Measurements from ENCODE around the gene A2ML1.
"Not testable (repeated sequence)": the region's sequence is repeated elsewhere in the genome, so short reads cannot be mapped to it uniquely, and the experiment has no call there.

Gene A2ML1

DNA sequence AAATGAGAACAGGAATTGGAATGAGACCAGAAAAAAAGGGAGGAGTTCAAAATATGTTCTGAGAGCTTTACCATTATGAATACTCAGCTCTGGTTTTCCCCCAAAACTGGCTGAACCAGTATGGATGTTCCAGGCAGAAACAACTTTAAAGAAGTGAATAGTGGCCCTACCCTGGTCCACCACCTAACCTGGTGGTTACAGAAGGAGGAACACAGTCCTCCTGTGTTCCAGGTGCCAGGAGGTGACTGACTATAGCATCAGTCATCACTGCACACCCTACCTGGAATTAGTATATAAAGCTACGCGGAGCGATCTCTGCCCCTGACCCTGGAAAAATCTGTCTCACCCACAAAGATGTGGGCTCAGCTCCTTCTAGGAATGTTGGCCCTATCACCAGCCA, at the start of gene A2ML1:
Gene A2ML1 (plus strand): TSS at position 324 of the 400 bp plus-strand sequence. CDS start 31 bp downstream, at position 355.
- in situ Hi-C loops (cut with MboI; ENCODE audit: low sequenced_read_pairs), result no loop called here

DNA sequence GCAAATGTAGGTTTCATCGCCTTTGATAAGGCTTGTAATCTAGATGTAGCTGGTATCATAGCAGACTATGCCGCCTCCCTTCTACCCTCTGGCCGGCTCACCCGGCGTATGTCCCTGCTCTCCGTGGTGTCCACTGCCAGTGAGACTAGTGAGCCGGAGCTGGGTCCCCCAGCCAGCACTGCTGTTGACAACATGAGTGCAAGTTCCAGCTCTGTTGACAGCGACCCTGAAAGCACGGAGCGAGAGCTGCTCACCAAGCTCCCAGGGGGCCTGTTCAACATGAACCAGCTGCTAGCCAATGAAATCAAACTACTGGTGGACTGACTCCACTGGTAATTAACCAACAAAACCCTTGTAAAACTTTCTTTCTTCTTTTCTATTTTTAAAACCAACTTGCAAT, 49.0 kb upstream of the A2ML1 start:
- in situ Hi-C loops (cut with MboI; ENCODE audit: low sequenced_read_pairs), result no loop called here

DNA sequence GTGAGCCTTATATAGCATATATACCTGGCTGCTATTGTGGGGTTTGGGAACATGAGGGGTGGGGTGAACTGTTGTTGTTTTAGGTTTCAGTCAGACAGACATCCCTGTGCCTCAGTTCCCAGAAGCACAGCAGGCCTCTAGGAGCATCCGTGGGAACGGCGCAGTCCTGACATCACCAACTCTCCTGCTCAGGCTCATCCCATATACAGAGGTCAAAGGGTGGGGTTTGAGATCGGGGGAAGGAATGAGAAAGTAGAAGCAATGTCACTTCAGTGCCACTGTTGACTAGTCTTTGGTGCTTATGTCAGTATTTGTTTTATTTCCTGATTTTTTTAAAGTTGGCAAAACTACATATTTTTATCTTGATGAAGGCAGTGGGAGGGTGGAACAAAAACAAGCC, 43.1 kb upstream of the A2ML1 start:
- in situ Hi-C loops (cut with MboI; ENCODE audit: low sequenced_read_pairs), result no loop called here

DNA sequence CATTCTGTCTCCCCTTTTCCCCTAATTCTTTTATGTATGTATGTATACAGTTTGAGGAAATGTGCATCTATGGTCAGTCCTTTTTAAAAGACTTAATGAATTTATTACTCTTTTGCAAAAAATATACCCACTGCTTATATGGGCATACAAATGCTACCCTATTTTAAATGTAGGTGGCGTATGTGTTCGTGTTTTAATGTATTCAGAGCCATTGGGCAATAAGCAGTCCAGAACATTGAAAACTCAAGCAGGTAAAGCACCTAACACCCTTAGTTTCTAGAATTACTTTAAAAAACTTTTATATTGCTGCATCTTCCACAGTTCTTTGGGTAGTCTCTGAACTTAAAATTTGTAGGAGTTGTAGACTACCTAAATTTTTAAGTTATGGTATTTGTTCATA, 42.6 kb upstream of the A2ML1 start:
- in situ Hi-C loops (cut with MboI; ENCODE audit: low sequenced_read_pairs), result no loop called here

DNA sequence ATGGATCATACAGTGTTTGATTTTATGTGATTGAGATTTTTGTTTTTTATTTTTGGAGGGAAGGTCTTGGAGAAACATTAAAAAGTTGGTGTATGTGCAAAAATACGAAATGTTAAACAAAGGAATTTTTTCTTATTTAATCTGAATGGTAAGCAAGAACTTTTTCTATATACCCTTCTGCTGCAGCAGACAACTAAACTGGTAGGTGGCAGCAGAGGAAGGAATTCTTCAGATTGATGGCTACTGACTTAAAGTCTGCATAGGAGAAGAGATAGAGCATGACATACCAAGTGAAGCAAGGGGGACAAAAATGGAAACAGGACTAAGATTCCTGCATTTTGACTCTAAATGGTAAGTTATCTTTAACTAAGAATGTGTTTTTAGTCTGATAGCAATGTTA, 42.0 kb upstream of the A2ML1 start:
- in situ Hi-C loops (cut with MboI; ENCODE audit: low sequenced_read_pairs), result no loop called here

DNA sequence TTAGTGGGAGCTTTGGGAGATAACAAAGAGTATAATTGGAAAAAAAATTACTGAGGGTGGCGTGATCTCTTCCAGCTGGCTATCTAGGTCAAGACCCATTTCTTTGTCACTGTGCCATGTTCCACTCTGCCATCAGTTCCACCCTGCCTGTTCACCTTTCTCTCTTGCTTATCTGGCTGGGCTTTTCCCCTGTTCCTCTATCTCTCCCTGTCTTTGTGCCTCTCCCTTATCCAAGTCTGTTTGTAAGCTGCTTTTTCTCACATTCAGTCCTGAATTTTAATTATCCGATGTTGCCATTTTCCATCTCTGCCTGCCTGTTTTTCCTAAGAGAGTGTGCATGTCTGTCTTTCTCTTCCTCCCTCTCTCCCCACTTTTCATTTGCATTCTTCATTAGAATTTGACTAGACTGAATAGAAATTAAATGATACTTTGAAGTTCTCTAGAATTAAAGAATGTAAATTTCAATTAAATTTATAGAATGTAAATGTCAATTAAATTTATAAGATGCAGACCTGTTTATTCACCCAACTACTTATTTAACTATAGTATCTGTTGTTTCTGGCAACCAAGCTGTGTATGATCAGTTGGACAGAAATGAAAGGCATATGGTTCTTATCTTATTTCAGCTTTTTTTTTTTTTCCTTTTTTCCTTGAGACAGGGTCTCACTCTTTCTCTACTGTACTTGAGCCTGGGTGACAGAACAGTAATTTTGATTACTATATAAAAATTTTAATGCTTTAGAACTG, 40.9 kb upstream of the A2ML1 start:
- in situ Hi-C loops (cut with MboI; ENCODE audit: low sequenced_read_pairs), result no loop called here

DNA sequence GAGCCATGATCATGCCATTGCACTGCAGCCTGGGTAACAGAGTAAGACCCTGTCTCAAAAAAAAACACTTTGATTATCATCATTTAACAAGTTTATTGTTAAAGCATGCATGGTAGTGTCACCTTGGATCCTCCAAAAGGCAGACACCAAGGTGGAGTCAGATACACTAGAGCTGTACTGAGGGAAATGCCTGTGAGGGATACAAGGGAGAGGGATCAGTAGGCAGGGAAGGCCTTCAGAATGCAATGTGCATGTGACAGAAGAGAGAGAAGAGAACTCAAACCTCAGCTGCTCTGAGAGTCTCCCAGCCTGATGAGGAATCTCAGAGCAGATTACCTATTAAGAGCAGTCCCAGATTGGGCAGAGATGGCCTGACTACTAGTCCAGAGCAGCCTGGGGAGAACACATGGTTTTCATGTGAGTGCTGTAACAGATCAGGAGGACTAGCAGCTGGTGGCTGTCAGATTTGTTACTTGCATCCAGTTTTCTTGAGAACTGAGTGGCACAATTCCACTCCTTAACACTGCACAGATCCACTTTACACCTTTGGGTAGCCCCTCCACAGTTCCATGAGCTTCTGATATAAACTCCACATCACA, 38.0 kb upstream of the A2ML1 start:
- in situ Hi-C loops (cut with MboI; ENCODE audit: low sequenced_read_pairs), result no loop called here

DNA sequence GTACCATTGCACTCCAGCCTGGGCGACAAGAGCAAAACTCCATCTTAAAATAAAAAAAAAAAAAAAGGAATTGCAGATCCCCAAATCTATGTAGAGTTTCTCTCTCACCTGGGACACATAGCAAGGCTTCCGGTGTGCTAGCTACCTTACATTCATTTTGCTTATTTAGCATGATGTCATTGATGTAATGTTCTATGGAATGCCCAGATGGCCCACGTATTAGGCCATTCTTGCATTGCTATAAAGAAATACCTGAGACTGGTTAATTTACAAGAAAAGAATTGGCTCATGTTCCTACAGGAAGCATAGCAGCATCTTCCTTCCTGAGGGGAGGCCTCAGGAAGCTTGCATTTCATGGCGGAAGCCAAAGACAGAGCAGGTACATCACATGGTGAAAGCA, 36.9 kb upstream of the A2ML1 start:
- in situ Hi-C loops (cut with MboI; ENCODE audit: low sequenced_read_pairs), result no loop called here

DNA sequence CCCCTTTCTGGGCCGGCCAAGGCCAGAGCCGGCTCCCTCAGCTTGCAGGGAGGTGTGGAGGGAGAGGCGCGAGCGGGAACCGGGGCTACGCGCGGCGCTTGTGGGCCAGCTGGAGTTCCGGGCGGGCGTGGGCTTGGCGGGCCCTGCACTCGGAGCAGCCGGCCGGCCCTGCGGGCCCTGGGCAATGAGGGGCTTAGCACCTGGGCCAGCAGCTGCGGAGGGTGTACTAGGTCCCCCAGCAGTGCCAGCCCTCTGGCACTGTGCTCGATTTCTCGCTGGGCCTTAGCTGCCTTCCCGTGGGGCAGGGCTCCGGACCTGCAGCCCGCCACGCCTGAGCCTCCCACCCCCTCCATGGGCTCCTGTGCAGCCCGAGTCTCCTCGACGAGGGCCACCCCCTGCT, 35.2 kb upstream of the A2ML1 start:
- in situ Hi-C loops (cut with MboI; ENCODE audit: low sequenced_read_pairs), result not testable (repeated sequence)

DNA sequence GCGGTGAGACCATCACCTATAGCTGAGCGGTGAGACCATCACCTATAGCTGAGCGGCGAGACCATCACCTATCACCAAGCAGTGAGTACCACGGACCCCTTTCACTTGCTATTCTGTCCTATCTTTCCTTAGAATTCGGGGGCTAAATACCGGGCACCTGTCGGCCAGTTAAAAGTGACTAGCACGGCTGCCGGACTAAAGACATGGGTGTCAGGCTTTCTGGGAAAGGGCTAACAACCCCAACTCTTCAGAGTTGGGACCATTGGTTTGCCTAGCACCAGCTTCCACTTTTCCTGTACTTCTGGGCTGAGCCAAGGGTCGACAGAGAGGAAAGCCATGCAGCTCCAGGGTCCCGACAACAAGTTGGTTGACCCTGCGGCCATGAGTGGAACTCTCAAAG, 33.7 kb upstream of the A2ML1 start:
- in situ Hi-C loops (cut with MboI; ENCODE audit: low sequenced_read_pairs), result not testable (repeated sequence)

DNA sequence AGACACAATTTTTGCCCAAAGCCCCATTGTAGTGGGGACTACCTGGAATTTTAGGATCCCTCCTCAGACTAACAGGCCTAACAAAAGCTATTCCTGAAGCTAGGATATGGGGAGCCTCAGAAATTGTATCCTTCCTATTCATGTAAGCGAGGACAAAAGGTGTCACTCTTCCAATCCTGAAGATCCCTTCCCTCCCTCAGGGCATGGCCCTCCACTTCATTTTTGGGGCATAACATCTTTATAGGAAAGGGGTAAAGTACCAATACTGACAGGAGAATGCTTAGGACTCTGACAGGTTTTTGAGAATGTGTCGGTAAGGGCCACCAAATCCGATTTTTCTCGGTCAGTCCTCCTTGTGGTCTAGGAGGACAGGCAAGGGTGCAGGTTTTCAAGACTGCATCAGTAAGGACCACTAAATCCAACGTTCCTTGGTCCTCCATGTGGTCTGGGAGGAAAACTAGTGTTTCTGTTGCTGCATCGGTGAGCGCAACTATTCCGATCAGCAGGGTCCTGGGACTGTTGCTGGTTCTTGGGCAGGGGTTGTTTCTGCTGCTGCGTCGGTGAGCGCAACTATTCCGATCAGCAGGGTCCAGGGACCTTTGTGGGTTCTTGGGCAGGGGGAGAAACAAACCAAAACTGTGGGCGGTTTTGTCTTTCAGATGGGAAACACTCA, 32.9 kb upstream of the A2ML1 start:
- in situ Hi-C loops (cut with MboI; ENCODE audit: low sequenced_read_pairs), result not testable (repeated sequence)

DNA sequence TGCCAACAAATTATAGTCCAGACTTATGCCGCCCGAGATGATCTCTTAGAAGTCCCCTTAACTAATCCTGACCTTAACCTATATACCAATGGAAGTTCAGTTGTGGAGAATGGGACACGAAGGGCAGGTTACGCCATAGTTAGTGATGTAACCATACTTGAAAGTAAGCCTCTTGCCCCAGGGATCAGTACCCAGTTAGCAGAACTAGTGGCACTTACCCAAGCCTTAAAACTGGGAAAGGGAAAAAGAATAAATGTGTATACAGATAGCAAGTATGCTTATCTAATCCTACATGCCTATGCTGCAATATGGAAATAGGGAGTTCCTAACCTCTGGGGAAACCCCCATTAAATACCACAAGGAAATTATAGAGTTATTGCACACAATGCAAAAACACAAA, 29.2 kb upstream of the A2ML1 start:
- in situ Hi-C loops (cut with MboI; ENCODE audit: low sequenced_read_pairs), result not testable (repeated sequence)

DNA sequence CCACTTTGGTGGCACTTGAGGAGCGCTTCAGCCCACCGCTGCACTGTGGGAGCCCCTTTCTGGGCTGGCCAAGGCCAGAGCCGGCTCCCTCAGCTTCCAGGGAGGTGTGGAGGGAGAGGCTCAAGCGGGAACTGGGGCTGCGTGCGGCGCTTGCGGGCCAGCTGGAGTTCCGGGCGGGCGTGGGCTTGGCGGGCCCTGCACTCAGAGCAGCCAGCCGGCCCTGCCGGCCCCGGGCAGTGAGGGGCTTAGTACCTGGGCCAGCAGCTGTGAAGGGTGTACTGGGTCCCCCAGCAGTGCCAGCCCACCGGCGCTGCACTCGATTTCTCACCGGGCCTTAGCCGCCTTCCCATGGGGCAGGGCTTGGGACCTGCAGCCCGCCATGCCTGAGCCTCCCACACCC, 27.8 kb upstream of the A2ML1 start:
- in situ Hi-C loops (cut with MboI; ENCODE audit: low sequenced_read_pairs), result not testable (repeated sequence)

DNA sequence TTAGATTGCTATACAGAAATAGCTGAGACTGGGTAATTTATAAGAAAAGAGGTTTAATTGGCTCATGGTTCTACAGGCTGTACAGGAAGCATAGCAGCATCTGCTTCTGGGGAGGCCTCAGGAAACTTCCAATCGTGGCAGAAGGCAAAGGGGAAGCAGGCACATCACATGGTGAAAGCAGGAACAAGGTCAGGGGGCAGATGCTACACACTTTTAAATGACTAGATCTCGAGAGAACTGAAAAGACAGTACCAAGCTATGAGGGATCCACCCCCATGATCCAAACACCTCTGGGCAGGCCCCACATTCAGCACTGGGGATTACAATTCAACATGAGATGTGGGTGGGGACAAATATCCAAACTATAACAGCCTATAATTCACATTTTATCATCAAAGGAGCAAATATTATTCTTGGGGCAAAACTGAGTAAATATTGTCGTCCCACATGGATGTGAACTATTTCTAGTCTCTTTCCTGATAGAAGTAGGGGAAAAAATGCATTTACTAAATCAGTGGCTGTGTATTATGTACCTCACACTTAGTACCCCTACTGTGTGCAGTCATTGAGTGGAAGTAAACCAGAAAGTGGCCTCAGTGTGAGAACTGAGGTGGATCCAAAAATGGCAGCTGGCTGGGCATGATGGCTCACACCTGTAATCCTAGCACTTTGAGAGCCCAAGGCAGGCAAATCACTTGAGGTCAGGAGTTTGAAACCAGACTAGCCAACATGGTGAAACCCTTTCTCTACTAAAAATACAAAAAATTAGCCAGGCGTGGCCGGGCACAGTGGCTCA, 25.4 kb upstream of the A2ML1 start:
- in situ Hi-C loops (cut with MboI; ENCODE audit: low sequenced_read_pairs), result no loop called here

DNA sequence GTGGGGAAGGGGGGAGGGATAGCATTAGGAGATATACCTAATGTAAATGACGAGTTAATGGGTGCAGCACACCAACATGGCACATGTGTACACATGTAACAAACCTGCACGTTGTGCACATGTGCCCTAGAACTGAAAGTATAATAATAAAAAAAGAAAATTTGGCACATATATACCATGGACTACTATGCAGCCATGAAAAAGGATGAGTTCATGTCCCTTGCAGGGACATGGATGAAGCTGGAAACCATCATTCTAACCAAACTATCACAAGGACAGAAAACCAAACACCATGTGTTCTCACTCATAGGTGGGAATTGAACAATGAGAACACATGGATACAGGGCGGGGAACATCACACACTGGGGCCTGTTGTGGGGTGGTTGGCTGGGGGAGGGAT, 21.2 kb upstream of the A2ML1 start:
- in situ Hi-C loops (cut with MboI; ENCODE audit: low sequenced_read_pairs), result not testable (repeated sequence)

DNA sequence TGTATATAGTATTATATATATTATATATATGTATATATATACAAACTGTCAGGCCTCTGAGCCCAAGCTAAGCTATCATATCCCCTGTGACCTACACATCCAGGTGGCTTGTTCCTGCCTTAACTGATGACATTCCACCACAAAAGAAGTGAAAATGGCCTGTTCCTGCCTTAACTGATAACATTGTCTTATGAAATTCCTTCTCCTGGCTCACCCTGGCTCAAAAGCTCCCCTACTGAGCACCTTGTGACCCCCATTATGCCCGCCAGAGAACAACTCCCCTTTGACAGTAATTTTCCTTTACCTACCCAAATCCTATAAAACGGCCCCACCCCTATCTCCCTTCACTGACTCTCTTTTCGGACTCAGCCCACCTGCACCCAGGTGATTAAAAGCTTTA, 17.6 kb upstream of the A2ML1 start:
- in situ Hi-C loops (cut with MboI; ENCODE audit: low sequenced_read_pairs), result not testable (repeated sequence)

DNA sequence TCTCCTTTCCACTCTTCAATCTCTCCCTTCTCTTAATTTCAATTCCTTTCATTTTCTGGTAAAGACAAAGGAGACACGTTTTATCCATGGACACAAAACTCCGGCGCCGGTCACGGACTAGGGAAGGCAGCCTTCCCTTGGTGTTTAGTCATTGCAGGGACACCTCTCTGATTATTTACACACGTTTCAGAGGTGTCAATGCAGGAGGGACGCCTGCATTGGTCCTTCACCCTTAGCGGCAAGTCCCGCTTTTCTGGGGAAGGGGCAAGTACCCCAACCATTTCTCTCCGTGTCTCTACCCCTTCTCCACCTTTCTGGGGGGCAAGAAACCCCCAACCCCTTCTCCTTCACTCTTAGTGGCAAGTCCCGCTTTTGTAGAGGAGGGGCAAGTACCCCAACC, 16.9 kb upstream of the A2ML1 start:
- in situ Hi-C loops (cut with MboI; ENCODE audit: low sequenced_read_pairs), result not testable (repeated sequence)

DNA sequence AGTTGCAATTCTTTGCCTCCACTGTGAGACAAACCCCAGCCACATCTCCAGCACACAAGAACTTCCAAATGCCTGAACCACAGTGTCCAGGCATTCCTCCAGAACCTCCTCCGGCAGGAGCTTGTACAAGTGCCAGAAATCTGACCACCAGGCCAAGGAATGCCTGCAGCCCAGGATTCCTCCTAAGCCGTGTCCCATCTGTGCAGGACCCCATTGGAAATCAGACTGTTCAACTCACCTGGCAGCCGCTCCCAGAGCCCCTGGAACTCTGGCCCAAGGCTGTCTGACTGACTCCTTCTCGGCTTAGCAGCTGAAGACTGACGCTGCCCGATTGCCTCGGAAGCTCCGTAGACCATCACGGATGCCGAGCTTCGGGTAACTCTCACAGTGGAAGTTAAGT, 15.3 kb upstream of the A2ML1 start:
- in situ Hi-C loops (cut with MboI; ENCODE audit: low sequenced_read_pairs), result not testable (repeated sequence)

DNA sequence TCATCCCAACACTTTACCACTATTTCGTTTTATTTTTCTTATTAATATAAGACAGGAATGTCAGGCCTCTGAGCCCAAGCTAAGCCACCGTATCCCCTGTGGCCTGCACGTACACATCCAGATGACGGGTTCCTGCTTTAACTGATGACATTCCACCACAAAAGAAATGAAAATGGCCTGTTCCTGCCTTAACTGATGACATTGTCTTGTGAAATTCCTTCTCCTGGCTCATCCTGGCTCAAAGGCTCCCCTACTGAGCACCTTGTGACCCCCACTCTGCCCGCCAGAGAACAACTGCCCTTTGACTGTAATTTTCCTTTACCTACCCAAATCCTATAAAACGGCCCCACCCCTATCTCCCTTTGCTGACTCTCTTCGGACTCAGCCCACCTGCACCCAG, 12.3 kb upstream of the A2ML1 start:
- in situ Hi-C loops (cut with MboI; ENCODE audit: low sequenced_read_pairs), result not testable (repeated sequence)

DNA sequence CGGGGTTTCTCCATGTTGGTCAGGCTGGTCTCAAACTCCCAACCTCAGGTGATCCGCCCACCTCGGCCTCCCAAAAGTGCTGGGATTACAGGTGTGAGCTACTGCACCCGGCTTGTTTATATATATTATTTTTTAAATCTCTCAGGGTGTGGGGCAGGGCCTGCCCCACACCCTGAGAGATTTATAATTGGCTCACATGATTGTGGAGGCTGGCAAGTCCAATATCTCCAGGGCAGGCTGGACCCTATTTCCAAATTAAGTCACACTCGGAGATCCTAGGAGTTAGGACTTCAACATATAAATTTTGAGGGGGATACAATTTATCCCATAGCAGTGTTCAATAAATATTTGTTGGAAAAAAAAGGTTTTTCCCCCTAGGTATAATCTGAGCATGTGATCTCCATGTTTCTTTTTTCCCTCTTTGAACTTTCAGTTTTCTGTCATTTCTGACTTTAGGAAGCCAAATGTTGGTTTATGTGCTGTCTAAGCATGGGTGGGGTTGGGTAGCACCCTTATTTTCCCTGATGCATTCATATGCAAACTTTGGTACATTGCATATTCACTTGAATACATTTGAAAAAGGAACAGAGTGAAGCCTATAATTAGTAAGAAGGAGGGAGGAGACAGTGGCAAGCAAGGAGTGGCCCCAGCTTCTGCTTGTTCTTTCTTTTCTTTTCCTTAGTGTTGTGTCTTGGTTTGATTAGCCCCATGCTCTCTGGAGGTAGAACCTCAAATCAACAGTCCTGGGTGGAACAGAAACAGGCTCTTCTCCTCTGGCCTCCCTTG, 8.7 kb upstream of the A2ML1 start:
- in situ Hi-C loops (cut with MboI; ENCODE audit: low sequenced_read_pairs), result no loop called here
